NCI-H524 treated with DMSO at 0.1 percent for 48 hours (cell line): ENCODE data around the gene SMIM7.
"Not testable (repeated sequence)": the region's sequence is repeated elsewhere in the genome, so short reads cannot be mapped to it uniquely, and the experiment has no call there.

ENCODE experiments used
- DNase-seq: peaks from one replicate; lab custom pipeline; 2025; lab: John Stamatoyannopoulos, UW

The SMIM7 gene

DNA sequence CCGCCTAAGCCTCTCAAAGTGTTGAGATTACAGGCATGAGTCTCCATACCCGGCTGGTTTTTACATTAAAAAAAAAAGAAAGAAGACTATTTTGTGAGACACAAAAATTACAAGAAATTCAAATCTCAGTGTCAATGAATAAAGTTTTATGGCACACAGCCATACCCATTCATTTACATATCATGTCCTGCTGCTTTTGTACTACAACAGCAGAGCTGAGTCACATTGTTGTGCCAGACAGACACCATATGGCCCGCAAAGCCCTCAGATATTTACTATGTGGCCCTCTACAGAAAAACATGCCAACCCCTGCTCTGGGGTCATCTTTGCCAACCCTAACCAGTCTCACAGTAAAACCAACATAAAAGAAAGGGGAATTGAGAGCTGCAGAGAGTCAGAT lies 5.3 kb downstream of the SMIM7 start:
- no peak for DNase-seq

GRCh38 chr19:16654140-16654539 lies 5.8 kb downstream of the SMIM7 start:
- DNase-seq = no peak

GRCh38 chr19:16652854-16653253 lies 7.1 kb downstream of the SMIM7 start:
- DNase-seq = no peak

DNA sequence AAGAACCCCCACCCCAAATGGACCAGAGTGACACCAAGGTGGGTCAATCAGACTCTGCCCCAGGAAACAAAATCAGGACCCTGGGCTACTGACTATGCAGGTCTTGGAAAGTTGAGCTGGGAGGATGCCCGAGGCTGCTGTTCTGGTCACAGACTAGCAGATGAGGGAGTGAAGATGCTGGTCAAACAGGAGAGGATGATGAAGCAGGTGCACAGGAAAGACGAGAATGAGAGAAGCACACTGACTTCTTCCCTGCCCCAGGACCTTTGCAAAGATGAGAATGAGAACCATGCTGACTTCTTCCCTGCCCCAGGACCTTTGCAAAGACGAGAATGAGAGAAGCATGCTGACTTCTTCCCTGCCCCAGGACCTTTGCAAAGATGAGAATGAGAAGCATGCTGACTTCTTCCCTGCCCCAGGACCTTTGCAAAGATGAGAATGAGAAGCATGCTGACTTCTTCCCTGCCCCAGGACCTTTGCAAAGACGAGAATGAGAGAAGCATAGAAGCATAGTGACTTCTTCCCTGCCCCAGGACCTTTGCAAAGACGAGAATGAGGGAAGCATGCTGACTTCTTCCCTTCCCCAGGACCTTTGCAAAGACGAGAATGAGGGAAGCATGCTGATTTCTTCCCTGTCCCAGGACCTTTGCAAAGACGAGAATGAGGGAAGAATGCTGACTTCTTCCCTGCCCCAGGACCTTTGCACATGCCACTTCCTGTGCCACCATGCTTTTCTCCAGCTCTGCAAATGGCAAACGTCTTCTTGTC lies 8.3 kb downstream of the SMIM7 start:
- DNase-seq = not testable (repeated sequence)

DNA sequence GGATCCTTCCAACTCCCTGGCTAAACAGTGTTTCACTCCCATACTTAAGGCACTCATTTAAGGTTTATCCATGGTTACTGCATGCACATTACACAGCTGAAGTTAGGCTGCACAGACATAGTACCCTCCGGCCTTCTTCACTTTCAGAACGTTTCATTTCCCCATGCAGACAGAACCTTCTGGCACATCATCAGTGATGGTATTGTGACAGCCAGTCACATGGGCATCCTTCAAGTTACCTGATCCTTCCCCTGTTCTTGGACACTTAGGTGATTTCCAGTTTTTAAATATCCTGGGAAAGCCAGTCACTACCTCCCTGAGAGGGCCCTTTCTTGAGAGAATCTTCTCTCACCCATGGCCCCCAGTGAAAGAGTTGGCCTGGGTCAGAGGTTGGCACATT lies 9.1 kb downstream of the SMIM7 start:
- no peak for DNase-seq

- DNase-seq = no peak
Measured at GRCh38 chr19:16649734-16650133, 10.2 kb downstream of the SMIM7 start.

DNA sequence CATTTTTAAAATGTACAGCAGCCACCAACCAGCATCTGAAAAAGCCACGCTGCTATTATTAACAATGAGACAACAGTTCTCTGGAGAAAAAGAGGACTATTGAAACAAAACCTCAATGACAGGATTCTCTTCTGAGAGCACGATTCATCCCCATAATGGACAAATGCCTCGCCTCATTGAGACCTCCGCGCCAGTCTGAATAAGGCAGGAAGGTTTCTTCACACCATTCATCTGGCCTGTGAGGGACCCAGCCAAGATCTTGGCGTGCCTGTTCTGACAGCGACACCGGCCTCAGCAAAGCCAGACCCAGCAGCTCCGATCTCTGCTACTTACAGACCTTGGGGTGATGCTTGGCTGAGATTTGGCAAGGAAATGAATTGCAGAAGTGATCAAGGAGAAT lies 14.8 kb downstream of the SMIM7 start:
- DNase-seq = no peak

DNA sequence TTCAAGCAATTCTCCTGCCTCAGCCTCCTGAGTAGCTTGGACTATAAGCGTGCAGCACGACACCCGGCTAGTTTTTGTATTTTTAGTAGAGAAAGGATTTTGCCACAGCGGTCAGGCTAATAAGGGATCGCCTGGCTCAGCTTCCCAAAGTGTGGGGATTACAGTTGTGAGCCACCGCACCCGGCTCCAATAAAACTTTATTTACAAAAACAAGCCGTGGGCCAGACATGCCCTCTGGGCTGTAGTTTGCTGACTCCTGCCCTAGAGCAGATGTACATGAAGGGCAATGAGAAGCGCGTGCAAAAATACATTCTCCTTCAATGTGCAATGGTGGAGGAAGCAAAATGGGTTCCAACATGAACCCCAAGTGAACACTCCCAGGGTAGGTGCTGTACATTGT lies 18.2 kb downstream of the SMIM7 start:
- no peak for DNase-seq

- no peak for DNase-seq
Measured at GRCh38 chr19:16640951-16641350, 19.0 kb downstream of the SMIM7 start.

DNA sequence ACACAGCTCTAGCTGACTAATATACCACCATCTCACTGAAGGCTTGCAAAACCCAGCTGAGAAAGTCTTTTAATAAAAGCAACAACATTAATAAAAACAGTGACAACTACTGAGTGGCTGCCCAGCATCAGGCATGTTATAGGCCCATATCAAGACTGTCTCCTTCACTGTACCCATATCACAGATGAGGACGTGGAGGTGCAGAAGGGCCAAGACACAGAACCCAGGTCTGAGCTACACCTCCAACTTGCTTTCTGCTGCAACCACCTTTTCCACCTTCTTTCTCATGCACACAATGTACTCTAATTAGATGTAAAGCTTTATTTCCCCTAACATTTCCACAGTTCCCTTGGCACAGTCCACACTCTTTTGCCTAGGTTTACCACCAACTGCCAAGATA lies 21.3 kb downstream of the SMIM7 start:
- DNase-seq = no peak

DNA sequence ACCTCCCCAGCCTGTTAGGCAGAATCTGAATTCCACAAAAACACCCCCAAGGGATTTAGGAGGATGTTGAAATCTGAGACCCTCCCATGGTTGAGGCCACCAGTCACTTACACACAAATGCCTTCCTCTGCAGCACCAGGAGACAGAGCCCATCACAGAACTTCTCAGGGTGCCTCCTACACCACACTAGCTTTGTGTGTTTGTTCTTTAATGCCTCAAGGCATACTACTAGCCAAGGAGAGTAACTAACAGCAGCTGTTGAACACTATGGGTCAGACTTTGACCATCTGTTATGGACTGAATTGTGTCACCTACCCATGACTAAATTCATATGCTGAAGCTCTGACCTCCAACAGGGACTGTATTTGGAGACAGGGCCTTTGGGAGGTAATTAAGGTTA lies 22.4 kb downstream of the SMIM7 start:
- no peak for DNase-seq

GRCh38 chr19:16631465-16631864 lies 28.5 kb downstream of the SMIM7 start:
- no peak for DNase-seq

DNA sequence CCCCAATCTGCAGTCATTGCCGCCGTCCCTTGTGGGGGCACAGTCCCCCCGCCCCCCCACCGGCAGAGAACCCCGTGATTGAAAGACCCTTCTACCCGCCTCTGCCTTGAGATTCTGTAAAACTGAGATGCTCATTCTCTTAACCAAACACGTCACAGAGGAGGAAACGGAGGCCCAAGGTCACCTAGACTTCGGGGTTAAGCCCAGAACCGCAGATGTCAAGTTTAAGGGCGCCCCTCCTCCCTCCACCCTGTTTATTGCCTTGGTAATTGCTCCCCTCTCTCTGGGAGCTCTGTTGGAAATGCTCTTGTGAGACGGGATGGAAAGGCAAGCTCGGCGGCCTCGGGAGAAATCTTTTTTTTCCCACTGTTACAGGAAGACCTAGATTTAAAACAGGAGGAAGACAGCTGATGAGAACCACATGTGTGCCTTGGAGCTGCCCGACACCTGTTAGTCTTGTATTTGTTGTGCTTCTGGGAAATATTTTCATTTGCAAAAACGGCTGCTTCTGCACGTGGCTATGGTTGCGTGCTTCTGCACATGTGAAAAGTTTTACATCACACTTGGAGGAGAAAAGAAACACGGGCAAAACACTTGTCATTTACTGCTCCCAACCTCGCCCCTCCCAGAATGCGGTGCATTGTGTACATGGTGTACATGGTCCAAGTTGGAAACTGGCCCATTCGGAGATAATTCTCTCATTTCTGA lies 30.8 kb downstream of the SMIM7 start:
- DNase-seq = no peak

- peak; percentile 36 for DNase-seq
Measured at GRCh38 chr19:16628183-16628983, 31.6 kb downstream of the SMIM7 start, which contains the start of gene MED26. TSS of gene MED26 (minus strand) at chr19:16628204. CDS start at chr19:16627943, 261 bp downstream.

DNA sequence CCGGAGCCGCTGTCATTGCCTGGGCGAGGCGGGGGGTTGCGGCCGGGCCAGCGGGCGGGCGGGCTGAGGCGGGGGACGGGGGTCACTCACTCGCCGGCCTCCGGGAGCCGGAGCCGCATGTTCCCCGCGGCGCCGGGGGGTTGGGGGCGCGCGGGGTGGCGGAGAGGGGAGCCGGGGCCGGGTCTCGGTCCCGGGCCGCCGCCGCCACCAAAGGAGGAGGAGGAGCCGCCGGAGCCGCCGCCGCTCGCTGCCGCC lies 32.1 kb downstream of the SMIM7 start:
- no peak for DNase-seq

GRCh38 chr19:16627193-16627927 lies 32.6 kb downstream of the SMIM7 start:
- no peak for DNase-seq

- DNase-seq = no peak
Measured at GRCh38 chr19:16626796-16627192, 33.1 kb downstream of the SMIM7 start.

- DNase-seq = no peak
Measured at GRCh38 chr19:16625163-16625958, 34.6 kb downstream of the SMIM7 start.

- DNase-seq = no peak
Measured at GRCh38 chr19:16624236-16624635, 35.7 kb downstream of the SMIM7 start.

DNA sequence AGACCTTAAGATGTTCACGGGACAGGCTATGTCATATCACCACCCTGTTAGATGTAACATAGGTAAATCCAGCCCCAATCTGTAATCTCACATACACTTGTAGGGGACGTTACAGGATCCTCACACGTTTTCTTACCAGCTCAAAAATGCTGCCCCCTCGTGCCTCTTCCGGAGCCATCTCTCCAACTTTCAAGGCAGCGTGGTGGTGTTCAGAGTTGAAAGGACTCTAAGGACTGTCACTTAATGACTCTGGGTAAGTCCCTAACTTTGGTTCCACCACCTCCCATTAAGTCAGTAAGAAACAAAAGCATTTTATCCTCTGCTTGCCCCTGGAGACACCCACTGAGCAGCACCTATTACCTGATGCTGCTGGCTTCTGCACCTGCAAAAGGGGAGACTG lies 36.4 kb downstream of the SMIM7 start:
- DNase-seq = no peak

GRCh38 chr19:16623066-16623465 lies 36.9 kb downstream of the SMIM7 start:
- no peak for DNase-seq
